PC-9 (cell line): ENCODE measurements around the gene PPIE.
"Not testable (repeated sequence)": the region's sequence is repeated elsewhere in the genome, so short reads cannot be mapped to it uniquely, and the experiment has no call there.

Experiments used
- EZH2 ChIP-seq: fragments of 200-600 bp; sonication (generic); IDR thresholded peaks from 2 replicates; pipeline ENCODE4 v1.8.0; 2017; ENCODE audit warnings: antibody characterized with exemption, low read depth
- TF ChIP-seq, protein P1 (sequence below): fragments of 200-600 bp; sonication (generic); conservative IDR thresholded peaks from 2 replicates; pipeline ENCODE4 v1.6.1; 2017; ENCODE audit warnings: mixed run types, antibody characterized with exemption, mild to moderate bottlenecking, moderate library complexity

DNA sequence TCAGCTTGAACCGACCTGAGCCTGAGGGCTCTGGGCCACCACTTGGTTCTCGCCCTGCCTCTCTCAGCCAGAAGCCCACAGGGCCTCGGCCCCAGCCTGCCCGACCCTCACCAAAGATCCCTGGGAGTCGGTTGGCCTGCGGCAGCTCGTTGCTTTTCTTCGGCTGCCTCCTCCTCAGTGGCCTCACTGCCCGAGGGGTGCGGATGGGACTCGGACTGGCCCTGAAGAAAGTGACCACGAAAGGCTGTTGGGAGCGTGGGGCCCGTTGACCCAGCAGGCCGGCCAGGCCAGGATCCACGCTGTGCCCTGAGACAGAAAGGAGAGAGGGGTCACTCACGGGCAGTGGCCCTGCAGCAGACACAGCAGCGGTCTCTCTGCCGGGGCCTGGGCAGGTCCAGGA lies 25.8 kb downstream of the PPIE start:
- TF ChIP-seq, protein P1, sequence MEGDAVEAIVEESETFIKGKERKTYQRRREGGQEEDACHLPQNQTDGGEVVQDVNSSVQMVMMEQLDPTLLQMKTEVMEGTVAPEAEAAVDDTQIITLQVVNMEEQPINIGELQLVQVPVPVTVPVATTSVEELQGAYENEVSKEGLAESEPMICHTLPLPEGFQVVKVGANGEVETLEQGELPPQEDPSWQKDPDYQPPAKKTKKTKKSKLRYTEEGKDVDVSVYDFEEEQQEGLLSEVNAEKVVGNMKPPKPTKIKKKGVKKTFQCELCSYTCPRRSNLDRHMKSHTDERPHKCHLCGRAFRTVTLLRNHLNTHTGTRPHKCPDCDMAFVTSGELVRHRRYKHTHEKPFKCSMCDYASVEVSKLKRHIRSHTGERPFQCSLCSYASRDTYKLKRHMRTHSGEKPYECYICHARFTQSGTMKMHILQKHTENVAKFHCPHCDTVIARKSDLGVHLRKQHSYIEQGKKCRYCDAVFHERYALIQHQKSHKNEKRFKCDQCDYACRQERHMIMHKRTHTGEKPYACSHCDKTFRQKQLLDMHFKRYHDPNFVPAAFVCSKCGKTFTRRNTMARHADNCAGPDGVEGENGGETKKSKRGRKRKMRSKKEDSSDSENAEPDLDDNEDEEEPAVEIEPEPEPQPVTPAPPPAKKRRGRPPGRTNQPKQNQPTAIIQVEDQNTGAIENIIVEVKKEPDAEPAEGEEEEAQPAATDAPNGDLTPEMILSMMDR, result not testable (repeated sequence)
- not testable (repeated sequence) for TF ChIP-seq EZH2
